Stimulated activated CD4-positive, alpha-beta T cell treated with anti-CD3 and anti-CD28 coated beads, Interleukin-2, amount 100 ng/mL, for 48 hours (primary cell): Measurements from ENCODE around the gene PITX1.

Experiments
- DNase-seq, 2 donors: peaks; one replicate each; pipeline ENCODE4 v3.0.0-alpha.2; 2020

The PITX1 gene

GRCh38 chr5:135040333-135041144 lies 6.5 kb upstream of the PITX1 start:
- DNase-seq = no peak

DNA sequence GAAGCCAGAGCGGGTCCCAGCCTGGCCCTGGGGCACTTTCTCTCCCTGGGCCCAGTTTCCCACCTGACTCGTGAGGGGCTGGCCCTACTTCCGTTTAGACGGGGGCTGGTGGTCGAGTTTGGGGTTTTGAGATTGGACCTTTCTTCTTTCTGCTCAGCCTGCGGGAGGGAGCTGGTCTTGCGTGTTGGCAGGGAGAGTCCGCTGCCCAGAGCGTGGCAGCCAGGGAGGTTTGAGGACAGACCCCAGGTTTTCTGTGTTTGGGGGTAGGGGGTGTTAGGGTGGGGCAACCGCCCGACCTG lies 6.0 kb upstream of the PITX1 start:
- no peak for DNase-seq

GRCh38 chr5:135039271-135040033 lies 5.4 kb upstream of the PITX1 start:
- no peak for DNase-seq

DNA sequence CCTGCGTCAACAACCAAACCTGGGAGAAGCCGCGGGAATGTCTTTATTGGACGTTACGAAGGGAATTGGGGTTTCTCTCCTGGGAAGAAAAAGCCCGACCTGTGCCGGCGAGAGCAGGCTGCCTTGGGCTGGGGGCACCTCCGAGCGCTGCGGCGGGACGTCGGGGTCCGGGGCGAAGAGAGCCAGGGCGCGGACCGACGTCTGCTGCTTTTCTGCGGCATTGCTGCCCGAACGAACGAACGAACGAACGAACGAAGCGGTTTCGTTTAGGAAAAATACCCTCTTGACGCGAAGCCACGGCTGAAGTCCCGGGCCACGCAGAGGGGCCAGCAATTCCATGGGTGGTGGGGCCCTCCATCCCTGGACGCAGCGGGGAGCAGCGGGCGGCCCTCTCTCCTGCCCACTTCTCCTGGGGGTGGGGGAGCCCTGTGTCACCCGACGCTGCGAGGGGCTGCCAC lies 4.8 kb upstream of the PITX1 start:
- DNase-seq = no peak

DNA sequence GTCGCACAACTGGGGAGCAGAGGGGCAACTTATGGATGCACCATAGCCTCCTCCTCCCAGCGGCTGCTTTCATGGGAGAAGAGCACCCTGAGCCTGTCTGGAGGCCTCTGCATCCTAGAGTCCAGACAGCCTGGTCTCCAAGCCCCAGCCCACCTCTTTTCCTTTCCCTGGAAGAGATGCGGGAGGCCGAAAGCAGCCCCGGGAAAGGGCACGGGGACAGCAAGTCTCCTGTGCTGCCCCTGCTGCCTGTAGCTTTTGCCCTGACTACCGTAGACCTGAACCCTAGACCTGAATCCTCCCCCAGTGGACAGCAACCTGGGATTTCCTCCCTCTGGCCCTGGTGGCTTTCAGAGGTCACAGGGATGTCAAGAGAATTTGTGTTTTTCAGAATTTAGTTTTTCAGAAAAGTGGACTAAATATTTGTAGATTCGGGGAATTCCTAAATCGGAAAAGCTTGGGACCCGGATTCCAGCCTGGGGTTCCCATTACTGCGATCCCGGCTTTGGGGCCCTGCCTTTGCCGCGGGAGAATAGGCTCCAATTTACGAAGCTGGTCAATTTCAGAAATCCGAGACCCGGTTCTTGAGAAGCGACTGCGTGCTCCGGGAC lies 4.3 kb upstream of the PITX1 start:
- DNase-seq = no peak

- DNase-seq = no peak
These were observed 3.6 kb upstream of the PITX1 start for GRCh38 chr5:135037519-135038204.

GRCh38 chr5:135036405-135036804 lies 2.4 kb upstream of the PITX1 start:
- no peak for DNase-seq

DNA sequence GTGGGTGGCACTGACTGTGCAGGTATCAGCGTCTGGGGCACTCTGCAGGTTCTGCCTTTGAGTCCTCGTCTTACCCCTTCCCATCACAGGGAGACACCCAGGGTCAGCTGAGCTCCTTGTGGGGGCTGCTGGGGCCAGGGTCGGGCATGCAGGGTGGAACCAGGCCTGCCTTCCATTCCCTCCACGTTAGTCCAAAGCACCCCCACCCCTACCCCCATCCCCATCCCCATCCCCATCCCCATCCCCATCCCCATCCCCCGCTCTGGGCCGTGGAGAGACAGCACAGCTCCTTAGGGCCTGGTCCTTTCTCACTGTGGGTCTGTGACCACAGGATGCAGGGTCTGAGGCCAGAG lies 1.6 kb upstream of the PITX1 start:
- no peak for DNase-seq

GRCh38 chr5:135034963-135035677 lies 1.1 kb upstream of the PITX1 start:
- DNase-seq = no peak

GRCh38 chr5:135034236-135034962 lies 371 bp upstream of the PITX1 start:
- no peak for DNase-seq

DNA sequence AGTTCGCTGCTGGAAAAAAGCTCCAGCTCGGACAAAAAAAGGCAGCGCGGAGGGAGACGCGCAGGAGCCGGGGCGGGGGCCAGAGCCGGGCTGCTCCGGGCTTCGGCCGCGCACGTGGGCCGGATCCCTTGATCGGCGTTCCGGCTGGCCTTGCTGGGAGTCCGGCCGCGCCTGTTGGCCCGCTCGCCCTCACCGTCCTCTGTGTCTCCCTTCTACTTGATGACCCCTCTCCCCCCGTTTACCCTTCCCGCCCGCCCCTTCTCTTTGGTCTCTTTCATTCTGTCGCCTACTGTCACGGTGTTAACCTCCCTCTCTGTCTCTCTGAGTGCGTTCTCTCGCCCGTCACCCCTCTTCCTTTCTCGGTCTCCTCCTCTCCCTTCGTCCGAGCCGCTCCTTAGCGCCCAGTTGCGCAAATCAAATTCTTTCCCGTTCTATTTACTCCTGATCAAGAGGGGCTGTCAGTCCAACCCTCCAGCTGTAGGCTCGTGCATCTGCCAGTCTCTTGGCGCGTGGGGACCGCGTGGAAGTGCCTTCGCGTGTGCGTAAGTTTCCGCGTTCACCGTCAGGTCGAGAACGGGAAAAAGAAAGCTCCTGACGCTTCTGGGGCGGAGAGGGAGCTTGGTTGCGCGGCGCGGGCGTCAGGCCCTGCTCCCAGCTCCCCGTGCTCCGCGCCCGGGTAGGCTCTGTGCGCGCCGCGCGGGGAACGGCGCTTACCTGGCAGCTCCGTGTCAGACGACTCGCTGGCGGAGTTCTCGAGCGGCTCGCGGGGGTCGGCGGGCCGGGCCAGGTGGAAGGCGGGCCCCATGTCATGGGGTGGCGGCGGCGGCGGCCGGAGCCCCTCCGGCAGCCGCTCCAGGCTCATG lies 798 bp downstream of the PITX1 start:
- DNase-seq = no peak

- DNase-seq = no peak
These were observed 1.4 kb downstream of the PITX1 start for GRCh38 chr5:135032695-135032998.

- DNase-seq = no peak
These were observed 2.0 kb downstream of the PITX1 start for GRCh38 chr5:135031813-135032694.

DNA sequence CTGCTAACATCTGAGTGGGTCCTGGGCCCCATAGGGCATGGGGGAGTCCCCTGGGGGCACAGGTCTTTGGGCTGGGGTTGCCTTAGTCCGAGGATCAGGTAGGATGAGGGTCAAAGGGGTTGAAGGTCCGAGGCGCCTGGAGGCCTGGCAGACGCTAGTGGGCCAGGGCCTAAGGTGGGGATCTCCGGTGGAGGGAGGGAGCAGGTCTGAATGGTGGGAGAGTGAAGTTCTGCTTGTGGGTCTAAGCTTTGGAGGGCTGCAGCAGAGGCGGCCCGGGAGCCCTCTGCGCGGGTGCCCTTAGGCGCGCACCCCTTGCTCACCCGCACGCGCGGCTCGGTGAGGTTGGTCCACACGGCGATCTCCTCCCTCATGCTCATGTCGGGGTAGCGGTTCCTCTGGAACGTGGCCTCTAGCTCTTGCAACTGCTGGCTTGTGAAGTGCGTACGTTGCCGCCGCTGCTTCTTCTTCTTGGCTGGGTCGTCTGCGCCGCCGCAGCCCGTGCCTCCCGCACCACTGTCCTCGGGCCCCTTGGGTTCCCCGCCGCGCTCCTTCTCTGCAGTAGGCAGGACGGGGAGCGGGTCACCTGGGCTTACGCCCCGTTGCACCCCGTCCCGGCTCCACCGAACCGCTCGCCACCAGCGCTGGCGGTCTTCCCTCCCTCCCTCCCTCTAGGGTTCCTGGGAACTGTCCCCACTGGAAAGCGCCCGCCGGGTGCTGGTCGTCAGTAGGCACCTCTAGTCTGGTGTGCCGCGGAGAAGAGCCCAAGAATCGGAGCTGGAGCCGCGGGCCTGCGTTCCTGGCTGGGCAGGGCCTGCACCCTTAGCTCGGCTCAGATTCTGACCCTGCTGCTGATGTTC lies 2.8 kb downstream of the PITX1 start:
- no peak for DNase-seq

- no peak for DNase-seq
These were observed 3.7 kb downstream of the PITX1 start for GRCh38 chr5:135030123-135030955.

DNA sequence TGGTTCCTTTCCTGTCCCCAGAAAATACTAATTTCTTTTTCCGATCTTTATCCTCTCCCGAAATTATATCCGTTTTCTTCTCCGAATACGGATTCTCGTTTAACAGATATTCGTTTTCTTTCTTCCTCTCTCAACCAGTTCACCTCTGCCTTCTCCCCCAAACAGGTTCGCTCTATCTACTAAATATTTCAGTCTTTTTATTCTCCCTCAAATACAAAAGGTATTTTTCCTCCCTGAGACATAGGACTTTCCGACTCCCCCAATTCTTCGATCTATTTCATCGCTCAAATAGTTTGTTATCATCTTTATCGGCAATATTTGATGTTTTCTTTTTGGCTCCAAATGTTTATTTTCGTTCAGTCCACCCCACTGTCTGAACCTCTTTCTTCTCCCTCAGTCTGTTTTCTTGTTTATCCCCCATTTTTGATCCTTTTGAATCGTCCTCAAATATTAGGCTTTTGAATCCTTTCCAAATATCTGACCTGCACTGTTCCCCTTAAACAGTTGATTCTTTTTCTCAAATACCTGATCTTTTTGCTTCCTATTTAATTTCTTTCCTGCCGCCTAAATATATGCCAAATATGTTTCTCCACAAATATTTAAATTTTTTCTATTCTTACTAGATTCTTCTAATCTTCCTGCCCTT lies 4.4 kb downstream of the PITX1 start:
- no peak for DNase-seq

DNA sequence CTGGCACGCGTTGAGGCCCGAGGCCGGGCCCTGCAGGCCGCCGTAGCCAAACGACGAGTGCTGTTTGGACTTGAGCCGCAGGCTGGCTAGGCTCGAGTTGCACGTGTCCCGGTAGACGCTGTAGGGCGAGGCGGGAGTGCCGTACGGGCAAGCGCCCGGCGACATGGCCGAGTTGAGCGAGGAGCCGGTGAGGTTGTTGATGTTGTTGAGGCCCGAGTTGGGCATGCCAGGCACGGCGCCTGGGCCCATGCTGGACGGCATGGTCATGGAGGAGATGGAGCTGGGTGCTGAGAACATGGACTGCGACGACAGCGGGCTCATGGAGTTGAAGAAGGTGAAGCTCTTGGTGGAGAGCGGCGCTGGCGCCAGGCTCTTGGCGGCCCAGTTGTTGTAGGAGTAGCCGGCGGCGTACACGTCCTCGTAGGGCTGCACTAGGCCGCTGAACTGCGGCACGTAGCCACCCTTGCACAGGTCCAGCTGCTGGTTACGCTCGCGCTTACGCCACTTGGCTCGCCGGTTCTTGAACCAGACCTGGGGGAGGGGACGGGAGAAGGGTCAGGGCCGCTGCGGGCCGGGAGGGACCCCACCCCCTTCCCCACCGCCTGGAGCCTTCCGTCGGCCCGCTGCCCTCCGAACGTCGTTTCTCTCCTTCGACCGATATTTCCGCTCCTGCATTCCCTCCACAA lies 5.1 kb downstream of the PITX1 start:
- no peak for DNase-seq
